Measurements from ENCODE around the gene USP49. TPM values are rescaled to one million over a fixed set of nuclear protein-coding genes. Genes with fewer than 3 reads are reported as not detected.
A peak's percentile ranks its signal among the peaks of the same experiment; 100 is the strongest.

The USP49 gene
- total and polyA plus RNA-seq, 7 experiments from 2014 or later, result 0.44 to 6.0 (median 2.4) TPM

DNA sequence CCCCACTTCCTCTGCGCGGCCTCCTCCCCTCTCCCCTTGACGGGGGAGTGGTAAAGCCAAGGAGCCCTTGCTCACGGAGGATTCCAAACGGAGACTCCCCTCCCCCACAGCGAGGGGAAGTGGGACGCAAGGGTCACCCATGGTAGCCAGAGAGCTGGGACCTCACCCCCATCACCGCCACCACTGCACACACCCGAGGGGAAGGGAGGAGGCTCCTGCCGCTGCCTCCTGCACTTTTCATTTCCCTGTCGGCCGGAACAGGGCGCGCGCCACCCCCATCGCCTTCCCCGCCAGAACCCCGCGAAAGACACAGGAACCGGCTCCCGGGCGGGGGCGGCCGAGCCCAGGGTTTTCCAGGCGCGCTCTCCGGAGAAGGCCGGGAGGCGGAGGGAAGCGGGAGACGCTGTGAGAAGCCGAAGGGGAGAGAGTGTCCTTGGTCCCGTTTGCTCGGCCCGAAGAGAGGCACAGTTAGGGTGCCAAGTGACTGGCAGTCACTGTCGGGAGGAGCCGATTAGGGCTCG is 45.6 kb upstream of the USP49 start:
- ChIA-PET POLR2A (interaction anchor here (0.7 to 11.8 kb wide), 6 partner anchors 9 to 131 kb away, joined by 3 to 180 read pairs (median 3); partner anchors contain the start of gene TAF8), CTCF (interaction anchor here (1.7 to 3.3 kb wide), 2 partner anchors 104 to 154 kb away, joined by 4 to 32 read pairs; no protein-coding TSS in a partner anchor)
- Mint-ChIP-seq H3K27ac (peak overlapping the region; percentile 90 to 96 (median 93)), H3K9me3 (peaks cover 0 to 9% (median 0%) of the 10 kb centered on the region in 11 donors), H3K4me3 (peak overlapping the region; percentile 64 to 100 (median 92)), H3K4me1 (peaks cover 46 to 84% (median 71%) of the 10 kb centered on the region in 7 donors), H3K27me3 (no peaks in the 10 kb centered on the region), H3K36me3 (peaks cover 0 to 46% (median 5%) of the 10 kb centered on the region in 5 donors)
- H3K27me3 ChIP-seq (ENCODE audit: control insufficient read depth in 2 of 2, insufficient read depth in 2 of 2, low read length in 2 of 2), result no peaks in the 10 kb centered on the region
- DNase-seq, result peak in 8 of 9 donors; percentile 49 to 66 (median 57)
- H3K9me3 ChIP-seq (ENCODE audit: control insufficient read depth in 2 of 3, low read length in 3 of 3), result no peaks in the 10 kb centered on the region
- H3K27ac ChIP-seq (ENCODE audit: low read depth, low read length), result peak overlapping the region; percentile 76
- H3K4me1 ChIP-seq (ENCODE audit: control insufficient read depth in 2 of 2, insufficient read depth in 2 of 2, low read length in 2 of 2), result peaks cover 57 to 70% of the 10 kb centered on the region in 2 donors
- intact Hi-C loops (cut with micrococcal nuclease), result loop anchor here (1.0 to 5.0 kb wide), 8 partner anchors 16 to 621 kb away; partner anchors contain the start of genes USP49 (in 2 of the 2), BYSL (in 1 of the 2), MED20 (in 1 of the 2) and PRICKLE4 (in 1 of the 2)
- ATAC-seq, result no peak
- H3K36me3 ChIP-seq (ENCODE audit: control insufficient read depth in 2 of 3, insufficient read depth in 3 of 3, low read length in 3 of 3), result peaks cover 4 to 22% (median 10%) of the 10 kb centered on the region in 3 experiments
- H3K4me3 ChIP-seq (ENCODE audit: low read length), result peak overlapping the region; percentile 68

DNA sequence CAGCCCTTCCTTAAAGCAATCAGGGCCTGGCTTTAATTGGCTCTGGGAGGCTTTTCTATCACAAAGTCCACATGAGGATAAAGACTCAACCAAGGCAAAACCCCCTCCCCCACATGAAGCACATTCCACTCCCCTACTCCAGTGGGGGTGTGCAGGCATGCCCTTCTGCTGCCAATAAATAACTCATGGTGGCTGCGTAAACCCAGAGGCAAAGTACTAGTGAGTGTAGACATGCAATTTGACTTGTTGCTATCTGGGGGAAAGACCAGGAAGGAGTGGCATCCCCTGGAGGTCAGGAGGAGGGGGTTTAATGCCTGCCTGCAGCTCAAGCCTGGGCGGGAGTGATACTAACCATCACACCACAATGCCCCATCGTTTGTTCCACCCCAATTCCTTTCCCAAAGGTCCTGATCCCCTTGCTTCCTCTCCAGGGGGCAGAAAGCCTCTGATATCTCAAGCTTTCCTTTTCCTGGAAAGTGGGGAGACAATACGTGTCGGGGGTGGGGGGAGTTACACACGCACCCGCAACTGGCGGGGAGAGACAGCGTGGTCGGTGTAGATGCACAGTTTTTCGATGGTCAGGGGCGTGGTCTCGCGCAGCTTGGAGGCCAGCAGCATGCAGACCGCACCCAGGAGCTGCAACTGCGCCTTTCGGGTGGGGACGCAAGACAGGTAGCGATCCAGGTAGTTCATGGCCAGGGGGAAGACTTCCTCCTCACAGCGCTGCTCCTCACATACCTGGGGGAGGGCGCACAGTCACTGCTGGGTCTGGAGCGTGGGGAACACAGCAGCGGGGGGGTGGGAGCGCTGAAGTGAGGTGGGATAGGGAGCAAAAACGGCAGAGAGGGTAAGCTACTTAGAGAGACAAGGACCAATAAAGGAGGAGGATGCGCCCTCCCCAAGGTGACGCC is 44.9 kb upstream of the USP49 start:
- Histone ChIP-seq H3K9me3 (ENCODE audit: control insufficient read depth in 2 of 3, low read length in 3 of 3) (no peaks in the 10 kb centered on the region), H3K27ac (ENCODE audit: low read depth, low read length) (peak overlapping the region; percentile 76), H3K4me1 (ENCODE audit: control insufficient read depth in 2 of 2, insufficient read depth in 2 of 2, low read length in 2 of 2) (peaks cover 64 to 70% of the 10 kb centered on the region in 2 donors), H3K36me3 (ENCODE audit: control insufficient read depth in 2 of 3, insufficient read depth in 3 of 3, low read length in 3 of 3) (peaks cover 7 to 29% (median 16%) of the 10 kb centered on the region in 3 experiments), H3K4me3 (ENCODE audit: low read length) (peak overlapping the region; percentile 68), H3K27me3 (ENCODE audit: control insufficient read depth in 2 of 2, insufficient read depth in 2 of 2, low read length in 2 of 2) (no peaks in the 10 kb centered on the region)
- DNase-seq (peak in 2 of 9 donors; percentile 32 to 50), ATAC-seq (no peak)
- Mint-ChIP-seq H3K4me1 (peaks cover 46 to 85% (median 73%) of the 10 kb centered on the region in 7 donors), H3K36me3 (peaks cover 0 to 47% (median 5%) of the 10 kb centered on the region in 5 donors), H3K4me3 (peak overlapping the region; percentile 64 to 100 (median 92)), H3K27ac (peak overlapping the region; percentile 90 to 96 (median 93)), H3K9me3 (peaks cover 0 to 9% (median 0%) of the 10 kb centered on the region in 11 donors), H3K27me3 (no peaks in the 10 kb centered on the region)
- POLR2A ChIA-PET, result interaction anchor here (0.7 to 11.8 kb wide), 8 partner anchors 9 to 132 kb away, joined by 3 to 180 read pairs (median 4); partner anchors contain the start of gene TAF8
- intact Hi-C loops (cut with micrococcal nuclease), result loop anchor here (1.0 to 10.0 kb wide), 9 partner anchors 17 to 1695 kb away; partner anchors contain the start of genes MAD2L1BP (in 1 of the 2), TOMM6 (in 1 of the 2), UBR2 (in 1 of the 2) and USP49 (in 1 of the 2)
- CTCF ChIA-PET, result interaction anchor here (0.7 to 4.5 kb wide), 7 partner anchors 10 to 153 kb away, joined by 3 to 32 read pairs (median 4); partner anchors contain the start of genes BYSL and MED20

DNA sequence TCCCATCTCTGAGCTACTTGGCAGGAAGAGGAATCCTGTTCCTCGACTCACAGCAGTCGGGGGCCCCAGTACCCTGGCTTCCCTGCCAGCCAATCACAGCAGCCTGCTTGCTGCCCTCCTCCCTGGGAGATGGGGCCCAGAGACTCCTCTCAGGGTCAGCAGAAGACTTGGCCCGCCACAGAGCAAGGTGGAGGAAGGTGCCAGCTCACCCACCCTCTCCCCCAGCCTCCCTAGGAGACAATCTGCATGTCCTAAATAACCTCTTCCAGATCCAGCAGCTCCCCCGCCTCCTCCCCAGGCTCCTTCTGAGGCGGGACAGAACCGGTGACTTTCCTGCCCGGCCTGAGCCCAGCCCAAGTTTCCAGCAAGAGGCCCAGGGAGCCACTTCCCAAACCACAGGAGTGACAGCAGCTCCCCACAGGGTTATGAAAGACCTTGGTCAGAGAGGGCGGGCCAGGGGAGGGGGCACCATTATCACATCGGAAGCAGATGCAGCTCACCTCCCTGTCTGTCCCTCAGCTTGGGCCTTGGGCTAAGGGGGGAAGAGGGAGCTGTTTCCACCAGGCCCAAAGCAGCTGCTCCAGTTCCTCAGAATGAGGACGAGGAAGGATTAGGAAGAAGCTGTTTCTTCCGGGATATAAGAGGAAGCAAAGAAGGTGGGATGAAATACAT is 44.1 kb upstream of the USP49 start:
- ChIA-PET POLR2A (interaction anchor here (0.5 to 11.8 kb wide), 10 partner anchors 9 to 106 kb away, joined by 3 to 180 read pairs (median 4); partner anchors contain the start of genes BYSL, MED20 and TAF8), CTCF (interaction anchor here (0.9 to 4.5 kb wide), 14 partner anchors 9 to 152 kb away, joined by 4 to 32 read pairs (median 5); partner anchors contain the start of genes BYSL and MED20)
- Histone ChIP-seq H3K4me1 (ENCODE audit: control insufficient read depth in 2 of 2, insufficient read depth in 2 of 2, low read length in 2 of 2) (peaks cover 66 to 70% of the 10 kb centered on the region in 2 donors), H3K36me3 (ENCODE audit: control insufficient read depth in 2 of 3, insufficient read depth in 3 of 3, low read length in 3 of 3) (peaks cover 15 to 37% (median 20%) of the 10 kb centered on the region in 3 experiments), H3K27ac (ENCODE audit: low read depth, low read length) (peak overlapping the region; percentile 76), H3K4me3 (ENCODE audit: low read length) (peak overlapping the region; percentile 68), H3K9me3 (ENCODE audit: control insufficient read depth in 2 of 3, low read length in 3 of 3) (no peaks in the 10 kb centered on the region), H3K27me3 (ENCODE audit: control insufficient read depth in 2 of 2, insufficient read depth in 2 of 2, low read length in 2 of 2) (no peaks in the 10 kb centered on the region)
- H3K27ac Mint-ChIP-seq, result peak overlapping the region; percentile 90 to 97 (median 93)
- H3K27me3 Mint-ChIP-seq, result no peaks in the 10 kb centered on the region
- DNase-seq, result peak in 2 of 9 donors; percentile 21 to 60
- H3K9me3 Mint-ChIP-seq, result peaks cover 0 to 9% (median 0%) of the 10 kb centered on the region in 11 donors
- H3K4me1 Mint-ChIP-seq, result peaks cover 49 to 85% (median 73%) of the 10 kb centered on the region in 7 donors
- peak overlapping the region; percentile 64 to 100 (median 92) for H3K4me3 Mint-ChIP-seq
- ATAC-seq, result no peak
- intact Hi-C loops (cut with micrococcal nuclease), result loop anchor here in 1 of 2 donors (5.0 to 10.0 kb wide), 4 partner anchors 33 to 1695 kb away; partner anchors contain the start of genes MAD2L1BP and TOMM6
- peaks cover 4 to 55% (median 12%) of the 10 kb centered on the region in 5 donors for H3K36me3 Mint-ChIP-seq

DNA sequence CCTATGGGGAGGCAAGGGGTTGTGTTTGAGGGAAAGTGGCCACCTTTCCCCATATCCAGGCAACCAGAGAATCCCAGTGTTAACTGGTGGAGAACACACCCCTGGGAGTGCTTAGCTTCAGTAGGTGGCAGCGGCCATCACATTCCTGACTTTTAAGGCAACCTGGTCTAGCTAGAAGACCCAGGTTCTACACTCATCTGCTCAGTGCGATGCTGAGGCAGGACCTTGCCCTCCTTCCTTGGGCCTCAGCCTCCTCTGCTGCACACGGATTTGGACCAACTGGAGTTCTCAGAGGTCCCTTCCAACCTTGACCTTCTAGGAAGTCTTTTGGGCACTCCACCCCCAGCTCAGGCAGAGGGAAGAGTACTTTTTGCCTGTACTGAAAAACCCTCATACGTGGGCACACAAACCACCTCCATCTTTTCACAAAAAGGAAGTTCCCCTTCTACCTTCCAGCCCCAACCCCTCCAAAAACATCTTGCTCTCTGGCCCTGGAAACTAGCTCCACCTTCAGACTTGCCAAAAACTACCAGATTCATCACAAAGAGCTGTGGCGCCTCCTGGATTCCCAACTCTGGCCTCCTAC is 43.5 kb upstream of the USP49 start:
- H3K27ac Mint-ChIP-seq, result peak overlapping the region; percentile 90 to 97 (median 93)
- peaks cover 0 to 9% (median 0%) of the 10 kb centered on the region in 11 donors for H3K9me3 Mint-ChIP-seq
- Histone ChIP-seq H3K27me3 (ENCODE audit: control insufficient read depth in 2 of 2, insufficient read depth in 2 of 2, low read length in 2 of 2) (no peaks in the 10 kb centered on the region), H3K4me1 (ENCODE audit: control insufficient read depth in 2 of 2, insufficient read depth in 2 of 2, low read length in 2 of 2) (peaks cover 66 to 70% of the 10 kb centered on the region in 2 donors), H3K4me3 (ENCODE audit: low read length) (peak overlapping the region; percentile 68), H3K36me3 (ENCODE audit: control insufficient read depth in 2 of 3, insufficient read depth in 3 of 3, low read length in 3 of 3) (peaks cover 15 to 43% (median 20%) of the 10 kb centered on the region in 3 experiments), H3K27ac (ENCODE audit: low read depth, low read length) (peak overlapping the region; percentile 76), H3K9me3 (ENCODE audit: control insufficient read depth in 2 of 3, low read length in 3 of 3) (no peaks in the 10 kb centered on the region)
- peak overlapping the region; percentile 64 to 100 (median 92) for H3K4me3 Mint-ChIP-seq
- H3K4me1 Mint-ChIP-seq, result peaks cover 49 to 80% (median 73%) of the 10 kb centered on the region in 7 donors
- H3K27me3 Mint-ChIP-seq, result no peaks in the 10 kb centered on the region
- DNase-seq (peak in 2 of 9 donors; percentile 14 to 18), ATAC-seq (no peak)
- H3K36me3 Mint-ChIP-seq, result peaks cover 5 to 58% (median 14%) of the 10 kb centered on the region in 5 donors
- ChIA-PET POLR2A (interaction anchor here (0.5 to 11.8 kb wide), 12 partner anchors 10 to 106 kb away, joined by 3 to 180 read pairs (median 4); partner anchors contain the start of genes BYSL, MED20, TAF8 and USP49), CTCF (interaction anchor here (0.9 to 4.5 kb wide), 15 partner anchors 9 to 140 kb away, joined by 3 to 32 read pairs (median 4); partner anchors contain the start of genes BYSL and MED20)
- intact Hi-C loops (cut with micrococcal nuclease), result loop anchor here in 1 of 2 donors (1.0 to 10.0 kb wide), 7 partner anchors 17 to 1696 kb away; partner anchors contain the start of genes BYSL, MAD2L1BP, MED20 and TOMM6

All from naive thymus-derived CD4-positive, alpha-beta T cell (primary cell).